DOHH2 (cell line): ENCODE data around the gene MALRD1.

Experiments
- EZH2phosphoT487 ChIP-seq: fragments of 200-600 bp; sonication (generic); IDR thresholded peaks from 2 replicates; pipeline ENCODE4 v1.6.1; 2017; ENCODE audit warnings: borderline replicate concordance, mild to moderate bottlenecking, antibody characterized with exemption, low read length, moderate library complexity, mixed read lengths
- TF ChIP-seq, protein P1 (sequence below): fragments of 200-600 bp; sonication (generic); IDR thresholded peaks from one replicate; pipeline ENCODE4 v1.5.1; 2014; ENCODE audit warnings: antibody characterized with exemption, mild to moderate bottlenecking, low read depth, low read length; ENCODE audit not compliant: poor library complexity, severe bottlenecking

DNA sequence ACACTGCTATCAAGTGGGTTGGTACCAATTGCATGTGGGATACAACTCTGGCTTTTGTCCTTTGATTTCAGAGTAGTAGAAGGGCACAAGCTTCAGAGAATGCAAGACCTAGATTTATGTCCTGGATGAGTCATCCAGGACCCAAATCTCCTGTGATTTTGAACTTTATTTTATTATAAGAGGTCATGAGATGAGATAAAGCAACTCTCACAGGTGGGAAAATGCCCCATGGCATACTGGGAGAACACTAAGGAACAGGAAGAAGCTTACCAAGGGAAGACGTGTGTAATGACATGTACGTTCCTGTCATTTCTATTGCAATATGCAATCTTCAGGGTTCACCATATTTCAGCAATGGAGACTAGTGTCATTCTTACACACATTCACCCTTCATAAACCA is 966 bp downstream of the MALRD1 start:
- TF ChIP-seq, protein P1, sequence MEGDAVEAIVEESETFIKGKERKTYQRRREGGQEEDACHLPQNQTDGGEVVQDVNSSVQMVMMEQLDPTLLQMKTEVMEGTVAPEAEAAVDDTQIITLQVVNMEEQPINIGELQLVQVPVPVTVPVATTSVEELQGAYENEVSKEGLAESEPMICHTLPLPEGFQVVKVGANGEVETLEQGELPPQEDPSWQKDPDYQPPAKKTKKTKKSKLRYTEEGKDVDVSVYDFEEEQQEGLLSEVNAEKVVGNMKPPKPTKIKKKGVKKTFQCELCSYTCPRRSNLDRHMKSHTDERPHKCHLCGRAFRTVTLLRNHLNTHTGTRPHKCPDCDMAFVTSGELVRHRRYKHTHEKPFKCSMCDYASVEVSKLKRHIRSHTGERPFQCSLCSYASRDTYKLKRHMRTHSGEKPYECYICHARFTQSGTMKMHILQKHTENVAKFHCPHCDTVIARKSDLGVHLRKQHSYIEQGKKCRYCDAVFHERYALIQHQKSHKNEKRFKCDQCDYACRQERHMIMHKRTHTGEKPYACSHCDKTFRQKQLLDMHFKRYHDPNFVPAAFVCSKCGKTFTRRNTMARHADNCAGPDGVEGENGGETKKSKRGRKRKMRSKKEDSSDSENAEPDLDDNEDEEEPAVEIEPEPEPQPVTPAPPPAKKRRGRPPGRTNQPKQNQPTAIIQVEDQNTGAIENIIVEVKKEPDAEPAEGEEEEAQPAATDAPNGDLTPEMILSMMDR, result no peak
- TF ChIP-seq EZH2phosphoT487, result no peak
